Neuronal stem cell (in vitro differentiated cells): ENCODE measurements around the gene C1S.

Experiments used
- DNase-seq: peaks from one replicate; pipeline ENCODE4 v3.0.0-alpha.2; 2013; ENCODE audit warnings: low spot score
- H2AFZ ChIP-seq: one replicate; pipeline ENCODE4 v1.6.1; 2013; ENCODE audit warnings: mild to moderate bottlenecking, low read length, inconsistent platforms
- H2AK5ac ChIP-seq: 2 replicates; pipeline ENCODE4 v1.6.1; 2013; ENCODE audit warnings: low read depth, mild to moderate bottlenecking, inconsistent platforms, low read length, moderate library complexity, mixed read lengths
- H2BK120ac ChIP-seq: 2 replicates; pipeline ENCODE4 v1.6.1; 2013; ENCODE audit warnings: low read depth, mild to moderate bottlenecking, inconsistent platforms, low read length, moderate library complexity, mixed read lengths
- H2BK12ac ChIP-seq: one replicate; pipeline ENCODE4 v1.6.1; 2013; ENCODE audit warnings: low read length, inconsistent platforms
- H2BK15ac ChIP-seq: 2 replicates; pipeline ENCODE4 v1.6.1; 2013; ENCODE audit warnings: mild to moderate bottlenecking, low read length, inconsistent platforms, mixed read lengths
- H2BK5ac ChIP-seq: one replicate; pipeline ENCODE4 v1.6.1; 2013; ENCODE audit warnings: inconsistent platforms, mild to moderate bottlenecking, low read length, moderate library complexity
- H3K14ac ChIP-seq: one replicate; pipeline ENCODE4 v1.6.1; 2013; ENCODE audit warnings: low read length, inconsistent platforms
- H3K18ac ChIP-seq: 2 replicates; pipeline ENCODE4 v1.6.1; 2013; ENCODE audit warnings: low read length, inconsistent platforms
- H3K23ac ChIP-seq: 2 replicates; pipeline ENCODE4 v1.6.1; 2013; ENCODE audit warnings: low read depth, mild to moderate bottlenecking, mixed read lengths, low read length, inconsistent platforms; ENCODE audit not compliant: poor library complexity
- H3K27ac ChIP-seq: replicated peaks from 3 replicates; pipeline ENCODE4 v1.5.1; 2013; ENCODE audit warnings: low read length, inconsistent platforms
- H3K27me3 ChIP-seq, 3 experiments: 2 replicates each; pipeline ENCODE4 v1.6.1; 2013; ENCODE audit warnings: low read length in 3 of 3, mild to moderate bottlenecking in 2 of 3, inconsistent platforms in 1 of 3, low read depth in 1 of 3, mixed read lengths in 1 of 3, moderate library complexity in 1 of 3; ENCODE audit not compliant: control insufficient read depth in 3 of 3, insufficient read depth in 3 of 3
- H3K36me3 ChIP-seq, 2 donors: replicated peaks in 1 of 2; 2 replicates each; pipeline ENCODE4 v1.6.1; 2013; ENCODE audit warnings: low read length in 2 of 2; ENCODE audit not compliant: control insufficient read depth in 2 of 2, insufficient read depth in 2 of 2
- H3K4ac ChIP-seq: 2 replicates; pipeline ENCODE4 v1.6.1; 2013; ENCODE audit warnings: inconsistent platforms, mild to moderate bottlenecking, low read length, moderate library complexity
- H3K4me1 ChIP-seq, 2 donors: 1 replicate in 1 of 2; 2 replicates in 1 of 2; pipeline ENCODE4 v1.6.1; 2013; ENCODE audit warnings: low read length in 2 of 2, low read depth in 1 of 2; ENCODE audit not compliant: control insufficient read depth in 2 of 2, insufficient read depth in 1 of 2
- H3K4me2 ChIP-seq: one replicate; pipeline ENCODE4 v1.6.1; 2013; ENCODE audit warnings: mild to moderate bottlenecking, low read length, inconsistent platforms; ENCODE audit not compliant: insufficient read depth, poor library complexity, severe bottlenecking
- H3K4me3 ChIP-seq, 2 donors: 2 replicates each; pipeline ENCODE4 v1.5.1; 2013; ENCODE audit warnings: low read length in 2 of 2, mild to moderate bottlenecking in 2 of 2, inconsistent platforms in 1 of 2, moderate library complexity in 1 of 2
- H3K79me1 ChIP-seq: one replicate; pipeline ENCODE4 v1.6.1; 2013; ENCODE audit warnings: low read depth, mild to moderate bottlenecking, inconsistent platforms, low read length, moderate library complexity
- H3K9ac ChIP-seq: one replicate; pipeline ENCODE4 v1.6.1; 2013; ENCODE audit warnings: mild to moderate bottlenecking, low read depth, low read length, inconsistent platforms; ENCODE audit not compliant: poor library complexity
- H3K9me3 ChIP-seq, 2 donors: replicated peaks in 1 of 2; 2 replicates each; pipeline versions ENCODE3 to v1.6.1; 2013; ENCODE audit warnings: low read length in 2 of 2, mild to moderate bottlenecking in 2 of 2, inconsistent platforms in 1 of 2, low read depth in 1 of 2, mixed read lengths in 1 of 2, moderate library complexity in 1 of 2; ENCODE audit not compliant: control insufficient read depth in 2 of 2, insufficient read depth in 1 of 2
- H4K8ac ChIP-seq: one replicate; pipeline ENCODE4 v1.6.1; 2013; ENCODE audit warnings: low read depth, mild to moderate bottlenecking, inconsistent platforms, low read length, moderate library complexity
- H4K91ac ChIP-seq: one replicate; pipeline ENCODE4 v1.6.1; 2013; ENCODE audit warnings: low read length, low read depth, mild to moderate bottlenecking, inconsistent platforms; ENCODE audit not compliant: poor library complexity
- WGBS, 2 donors: extraction: QIAGEN DNeasy Blood & Tissue Kit; methylation state at CpG; one replicate each; pipeline ENCODE4 v1.1.7; 2013; ENCODE audit warnings: missing lambda C conversion rate in 2 of 2, mixed read lengths in 1 of 2; ENCODE audit not compliant: insufficient read length in 2 of 2, insufficient replicate concordance in 1 of 2; ENCODE audit errors: extremely low coverage in 2 of 2; 5-methylcytosine and 5-hydroxymethylcytosine counted together

Gene C1S

DNA sequence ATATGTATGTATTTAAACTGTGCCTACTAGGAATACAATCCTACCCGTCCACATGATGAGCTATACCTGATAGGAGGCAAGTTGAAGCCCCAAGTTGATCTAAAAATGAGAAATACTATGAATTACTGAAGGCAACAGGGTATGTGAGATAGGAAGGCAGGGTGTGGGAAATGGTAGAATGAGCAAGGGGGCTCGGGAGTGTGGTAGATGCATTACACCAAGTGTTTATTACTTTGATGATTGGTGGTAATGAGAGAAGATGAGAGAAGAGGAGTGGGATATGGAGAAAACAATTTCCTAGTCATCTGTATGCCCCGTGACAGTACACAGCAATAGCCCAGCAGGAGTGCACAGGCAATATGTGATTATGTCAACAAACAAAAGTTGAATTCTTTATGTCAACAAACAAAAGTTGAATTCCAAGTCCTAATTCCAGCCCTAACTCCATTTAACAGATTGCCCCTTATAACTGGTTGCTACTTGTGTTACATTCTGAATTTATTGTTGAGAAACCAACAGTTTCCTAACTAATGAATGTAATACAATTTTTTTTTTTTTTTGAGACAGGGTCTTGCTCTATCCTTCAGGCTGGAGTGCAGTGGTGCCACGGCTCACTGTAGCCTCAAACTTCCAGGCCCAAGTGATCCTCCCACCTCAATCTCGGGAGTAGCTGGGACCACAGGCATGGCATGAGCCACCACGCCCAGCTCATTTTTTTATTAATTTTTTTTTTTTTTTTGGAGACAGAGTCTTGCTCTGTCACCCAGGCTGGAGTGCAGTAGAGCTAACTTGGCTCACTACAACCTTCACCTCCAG is 44.8 kb upstream of the C1S start:
- Histone ChIP-seq H3K36me3 (peaks cover 4 to 40% of the 10 kb centered on the region in 2 donors), H3K4me3 (no peak overlapping the region)
- DNase-seq, result no peak

DNA sequence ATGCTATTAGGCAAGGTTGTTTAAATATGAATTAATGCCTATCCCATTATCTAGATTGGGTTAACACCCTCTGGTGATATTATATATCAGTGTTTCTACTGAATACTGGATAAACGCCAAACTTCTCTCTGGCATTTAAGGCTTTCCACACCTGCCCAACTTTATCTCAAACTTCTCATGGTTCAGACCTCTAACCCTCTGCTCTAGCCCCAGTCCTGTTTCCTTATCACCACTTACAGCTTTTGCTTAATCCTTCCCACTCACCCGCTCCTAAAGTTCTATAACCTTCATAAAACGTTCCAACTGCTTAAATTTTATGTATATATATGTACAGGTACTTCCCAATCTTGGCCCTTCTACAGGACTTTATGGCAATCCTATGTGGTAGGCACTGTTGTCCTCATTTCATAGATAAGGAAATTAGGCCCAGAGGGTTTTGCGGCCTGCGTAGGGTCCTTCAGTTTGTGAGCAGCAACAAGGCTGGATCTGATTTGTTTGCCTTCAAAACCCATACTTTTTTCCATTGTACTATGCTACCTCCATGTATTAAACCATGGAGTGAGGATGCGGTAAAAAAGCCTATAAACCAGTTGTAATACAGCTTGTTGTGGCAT is 43.5 kb upstream of the C1S start:
- peak overlapping the region in 1 of 2 donors; percentile 65 for H3K4me3 ChIP-seq
- no peak overlapping the region for H2BK120ac ChIP-seq
- no peak overlapping the region for H2AK5ac ChIP-seq
- 100% methylated on average over 2 of the region's 6 CpGs; no CpG with 5 or more reads in 1 of the 2 donors for WGBS, 2 donors
- H3K27ac ChIP-seq, result no peak overlapping the region
- H3K9ac ChIP-seq, result no peak overlapping the region
- H3K14ac ChIP-seq, result no peak overlapping the region
- no peak overlapping the region for H4K91ac ChIP-seq
- H3K18ac ChIP-seq, result no peak overlapping the region
- H4K8ac ChIP-seq, result no peak overlapping the region
- no peak overlapping the region for H3K4ac ChIP-seq
- H3K4me2 ChIP-seq, result peak overlapping the region; percentile 77
- H3K79me1 ChIP-seq, result peaks cover 5% of the 10 kb centered on the region
- peaks cover 4 to 34% of the 10 kb centered on the region in 2 donors for H3K36me3 ChIP-seq
- DNase-seq, result no peak
- no peak overlapping the region for H3K23ac ChIP-seq
- H2BK5ac ChIP-seq, result no peak overlapping the region
- H3K9me3 ChIP-seq, result no peaks in the 10 kb centered on the region
- no peak overlapping the region for H2AFZ ChIP-seq
- no peaks in the 10 kb centered on the region for H3K27me3 ChIP-seq
- peaks cover 6 to 11% of the 10 kb centered on the region in 2 donors for H3K4me1 ChIP-seq
- no peak overlapping the region for H2BK15ac ChIP-seq
- H2BK12ac ChIP-seq, result no peak overlapping the region

More for the DNA sequence above, 44.8 kb upstream of the C1S start:
- no peak overlapping the region for H3K9ac ChIP-seq
- WGBS, 2 donors, result no CpG with 5 or more reads among the region's 6 CpGs
- no peak overlapping the region for H2AK5ac ChIP-seq
- no peak overlapping the region for H3K23ac ChIP-seq
- H2BK120ac ChIP-seq, result no peak overlapping the region
- H4K8ac ChIP-seq, result no peak overlapping the region
- no peak overlapping the region for H3K27ac ChIP-seq
- no peak overlapping the region for H2BK12ac ChIP-seq
- H3K4me1 ChIP-seq, result peaks cover 6 to 11% of the 10 kb centered on the region in 2 donors
- no peak overlapping the region for H2BK5ac ChIP-seq
- H3K79me1 ChIP-seq, result peaks cover 5% of the 10 kb centered on the region
- H4K91ac ChIP-seq, result no peak overlapping the region
- H3K14ac ChIP-seq, result no peak overlapping the region
- no peak overlapping the region for H2BK15ac ChIP-seq
- no peaks in the 10 kb centered on the region for H3K27me3 ChIP-seq
- no peaks in the 10 kb centered on the region for H3K9me3 ChIP-seq
- no peak overlapping the region for H3K4ac ChIP-seq
- H3K4me2 ChIP-seq, result no peak overlapping the region
- no peak overlapping the region for H2AFZ ChIP-seq
- H3K18ac ChIP-seq, result no peak overlapping the region

DNA sequence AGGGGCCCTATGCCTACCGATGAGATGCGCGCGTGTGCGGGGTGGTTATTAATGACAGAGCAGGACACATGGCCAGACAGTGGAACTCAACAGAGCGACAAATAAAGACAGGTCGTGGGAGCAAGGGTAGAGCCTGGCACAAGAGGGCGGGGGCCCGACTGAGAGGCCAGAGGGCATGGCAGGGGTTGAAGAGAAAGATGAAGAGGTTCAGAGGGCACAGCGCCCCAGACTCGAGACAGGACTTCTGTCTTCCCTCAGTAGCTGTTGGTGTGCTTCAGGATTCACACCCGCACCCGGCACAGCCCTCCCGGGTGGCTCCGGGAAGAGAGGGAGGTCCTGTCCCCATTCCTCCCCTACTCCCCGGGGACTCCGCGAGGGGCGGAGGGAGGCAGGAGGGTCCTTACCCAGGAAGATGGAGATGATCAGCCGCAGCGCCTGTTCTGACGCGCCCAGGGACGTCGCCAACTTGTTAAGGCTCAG is 42.6 kb upstream of the C1S start:
- peak overlapping the region; percentile 97 for H2AFZ ChIP-seq
- no CpG with 5 or more reads among the region's 25 CpGs for WGBS, 2 donors
- H2BK5ac ChIP-seq, result peak overlapping the region; percentile 98
- no peaks in the 10 kb centered on the region for H3K9me3 ChIP-seq
- H3K4me1 ChIP-seq, result peaks cover 6 to 11% of the 10 kb centered on the region in 2 donors
- H3K27ac ChIP-seq, result peak overlapping the region; percentile 97
- H3K23ac ChIP-seq, result peak overlapping the region; percentile 74
- no peak overlapping the region for H2AK5ac ChIP-seq
- H2BK120ac ChIP-seq, result peak overlapping the region; percentile 16
- peak overlapping the region; percentile 77 for H3K4me2 ChIP-seq
- peak overlapping the region; percentile 65 to 89 for H3K4me3 ChIP-seq
- no peak overlapping the region for H4K91ac ChIP-seq
- H3K36me3 ChIP-seq, result peaks cover 3 to 25% of the 10 kb centered on the region in 2 donors
- peak overlapping the region; percentile 32 for H2BK15ac ChIP-seq
- no peaks in the 10 kb centered on the region for H3K27me3 ChIP-seq
- peak overlapping the region; percentile 91 for H3K18ac ChIP-seq
- no peak for DNase-seq
- H2BK12ac ChIP-seq, result no peak overlapping the region
- H3K9ac ChIP-seq, result peak overlapping the region; percentile 85
- peaks cover 5% of the 10 kb centered on the region for H3K79me1 ChIP-seq
- no peak overlapping the region for H4K8ac ChIP-seq
- H3K14ac ChIP-seq, result peak overlapping the region; percentile 66
- H3K4ac ChIP-seq, result no peak overlapping the region
